Suprapubic skin (tissue), 4 donors: ENCODE results near the gene DNAJC7.

Experiments used
- CTCF ChIP-seq, 2 donors: fragments of 200-600 bp in 1 of 2; fragments of 450-650 bp in 1 of 2; sonication (generic) in 1 of 2; IDR thresholded peaks; one replicate each; pipeline ENCODE4 v1.5.1; 2016 to 2019; ENCODE audit warnings: antibody characterized with exemption in 2 of 2, mild to moderate bottlenecking in 1 of 2, moderate library complexity in 1 of 2
- EP300 ChIP-seq: sonication (generic); formaldehyde crosslinking; IDR thresholded peaks from one replicate; pipeline ENCODE4 v1.6.1; 2017; ENCODE audit warnings: antibody characterized with exemption
- POLR2A ChIP-seq, 2 donors: fragments of 450-650 bp; IDR thresholded peaks; one replicate each; pipeline ENCODE4 v1.6.1; 2017; ENCODE audit warnings: antibody characterized with exemption in 2 of 2, mild to moderate bottlenecking in 2 of 2, moderate library complexity in 2 of 2
- POLR2AphosphoS5 ChIP-seq, 3 donors: sonication (generic); formaldehyde crosslinking; IDR thresholded peaks; one replicate each; pipeline ENCODE4 v1.6.1; 2017; ENCODE audit warnings: antibody characterized with exemption in 3 of 3

GRCh38 chr17:41948762-41949460 is 68.3 kb downstream of the DNAJC7 start:
- TF ChIP-seq POLR2AphosphoS5 (IDR thresholded peaks at IDR 0.05) (no peak), CTCF (IDR thresholded peaks at IDR 0.05) (no peak), EP300 (no peak), POLR2A (IDR thresholded peaks at IDR 0.05) (no peak)
